T-helper 2 cell treated with Interferon-gamma antibody and Interleukin-4, amounts not matched to agents 5 μg/mL and 100 μg/mL, for 36 hours (primary cell): ENCODE data around the gene SLC35F1.

ENCODE experiments used
- DNase-seq: peaks from one replicate; pipeline ENCODE4 v3.0.0; 2021; ENCODE audit warnings: low spot score
- H3K27ac Mint-ChIP-seq: one replicate; pipeline ENCODE4 v1.8.0; 2021; ENCODE audit warnings: mild to moderate bottlenecking, mixed read lengths
- H3K27me3 Mint-ChIP-seq: one replicate; pipeline ENCODE4 v1.8.0; 2021; ENCODE audit warnings: low read depth, mixed read lengths
- H3K36me3 Mint-ChIP-seq: one replicate; pipeline ENCODE4 v1.8.0; 2021; ENCODE audit warnings: low read depth, mixed read lengths
- H3K4me1 Mint-ChIP-seq: one replicate; pipeline ENCODE4 v1.8.0; 2021; ENCODE audit warnings: low read depth, mixed read lengths
- H3K4me3 Mint-ChIP-seq: one replicate; pipeline ENCODE4 v1.8.0; 2022; ENCODE audit warnings: mild to moderate bottlenecking, moderate library complexity, mixed read lengths
- H3K9me3 Mint-ChIP-seq: one replicate; pipeline ENCODE4 v1.8.0; 2021; ENCODE audit warnings: mixed read lengths

SLC35F1 gene

GRCh38 chr6:118179048-118179447 lies 272.0 kb downstream of the SLC35F1 start:
- Mint-ChIP-seq H3K27ac (no peak overlapping the region), H3K9me3 (peaks cover 4% of the 10 kb centered on the region), H3K4me3 (no peak overlapping the region), H3K27me3 (no peaks in the 10 kb centered on the region), H3K4me1 (no peaks in the 10 kb centered on the region), H3K36me3 (no peaks in the 10 kb centered on the region)
- no peak for DNase-seq

- Mint-ChIP-seq H3K4me1 (peaks cover 8% of the 10 kb centered on the region), H3K27ac (peak overlapping the region; percentile 37), H3K27me3 (no peaks in the 10 kb centered on the region), H3K4me3 (peak overlapping the region; percentile 39), H3K9me3 (no peaks in the 10 kb centered on the region), H3K36me3 (no peaks in the 10 kb centered on the region)
- no peak for DNase-seq
These were observed 279.9 kb downstream of the SLC35F1 start for GRCh38 chr6:118186672-118187567.

- Mint-ChIP-seq H3K36me3 (no peaks in the 10 kb centered on the region), H3K9me3 (no peaks in the 10 kb centered on the region), H3K27me3 (no peaks in the 10 kb centered on the region), H3K4me1 (peaks cover 8% of the 10 kb centered on the region), H3K4me3 (peak overlapping the region; percentile 39), H3K27ac (peak overlapping the region; percentile 37)
- peak; percentile 12 for DNase-seq
These were observed 280.6 kb downstream of the SLC35F1 start for GRCh38 chr6:118187568-118188164.

- H3K4me1 Mint-ChIP-seq: peaks cover 8% of the 10 kb centered on the region
- H3K27me3 Mint-ChIP-seq: no peaks in the 10 kb centered on the region
- no peak overlapping the region for H3K4me3 Mint-ChIP-seq
- DNase-seq: no peak
- no peaks in the 10 kb centered on the region for H3K9me3 Mint-ChIP-seq
- no peaks in the 10 kb centered on the region for H3K36me3 Mint-ChIP-seq
- no peak overlapping the region for H3K27ac Mint-ChIP-seq
These were observed 281.5 kb downstream of the SLC35F1 start for GRCh38 chr6:118188561-118188960.

GRCh38 chr6:118197539-118197938 lies 290.5 kb downstream of the SLC35F1 start:
- no peaks in the 10 kb centered on the region for H3K36me3 Mint-ChIP-seq
- no peak overlapping the region for H3K4me3 Mint-ChIP-seq
- H3K4me1 Mint-ChIP-seq: no peaks in the 10 kb centered on the region
- no peak for DNase-seq
- no peaks in the 10 kb centered on the region for H3K9me3 Mint-ChIP-seq
- H3K27ac Mint-ChIP-seq: no peak overlapping the region
- peaks cover 2% of the 10 kb centered on the region for H3K27me3 Mint-ChIP-seq

- Mint-ChIP-seq H3K27ac (no peak overlapping the region), H3K4me3 (no peak overlapping the region), H3K27me3 (peaks cover 2% of the 10 kb centered on the region), H3K4me1 (no peaks in the 10 kb centered on the region), H3K9me3 (no peaks in the 10 kb centered on the region), H3K36me3 (no peaks in the 10 kb centered on the region)
- DNase-seq: no peak
These were observed 291.7 kb downstream of the SLC35F1 start for GRCh38 chr6:118198746-118199145.

GRCh38 chr6:118200160-118200559 lies 293.1 kb downstream of the SLC35F1 start:
- Mint-ChIP-seq H3K27me3 (peaks cover 2% of the 10 kb centered on the region), H3K27ac (no peak overlapping the region), H3K4me3 (no peak overlapping the region), H3K9me3 (no peaks in the 10 kb centered on the region), H3K36me3 (no peaks in the 10 kb centered on the region), H3K4me1 (no peaks in the 10 kb centered on the region)
- DNase-seq: no peak

GRCh38 chr6:118202517-118202916 lies 295.5 kb downstream of the SLC35F1 start:
- Mint-ChIP-seq H3K4me3 (no peak overlapping the region), H3K27me3 (no peaks in the 10 kb centered on the region), H3K4me1 (no peaks in the 10 kb centered on the region), H3K36me3 (no peaks in the 10 kb centered on the region), H3K27ac (no peak overlapping the region), H3K9me3 (no peaks in the 10 kb centered on the region)
- no peak for DNase-seq

- no peak overlapping the region for H3K4me3 Mint-ChIP-seq
- no peak overlapping the region for H3K27ac Mint-ChIP-seq
- peaks cover 3% of the 10 kb centered on the region for H3K27me3 Mint-ChIP-seq
- H3K4me1 Mint-ChIP-seq: no peaks in the 10 kb centered on the region
- H3K9me3 Mint-ChIP-seq: no peaks in the 10 kb centered on the region
- H3K36me3 Mint-ChIP-seq: no peaks in the 10 kb centered on the region
- no peak for DNase-seq
These were observed 296.5 kb downstream of the SLC35F1 start for GRCh38 chr6:118203545-118203944.

- Mint-ChIP-seq H3K36me3 (no peaks in the 10 kb centered on the region), H3K9me3 (no peaks in the 10 kb centered on the region), H3K27me3 (peaks cover 3% of the 10 kb centered on the region), H3K4me1 (no peaks in the 10 kb centered on the region), H3K27ac (no peak overlapping the region), H3K4me3 (no peak overlapping the region)
- no peak for DNase-seq
These were observed 299.2 kb downstream of the SLC35F1 start for GRCh38 chr6:118206221-118206620.

GRCh38 chr6:118207947-118208346 lies 300.9 kb downstream of the SLC35F1 start:
- no peak for DNase-seq
- H3K36me3 Mint-ChIP-seq: no peaks in the 10 kb centered on the region
- H3K27ac Mint-ChIP-seq: no peak overlapping the region
- H3K27me3 Mint-ChIP-seq: peaks cover 3% of the 10 kb centered on the region
- H3K4me1 Mint-ChIP-seq: no peaks in the 10 kb centered on the region
- no peaks in the 10 kb centered on the region for H3K9me3 Mint-ChIP-seq
- H3K4me3 Mint-ChIP-seq: no peak overlapping the region

GRCh38 chr6:118212451-118213173 lies 305.5 kb downstream of the SLC35F1 start:
- Mint-ChIP-seq H3K9me3 (no peaks in the 10 kb centered on the region), H3K27ac (no peak overlapping the region), H3K4me1 (no peaks in the 10 kb centered on the region), H3K36me3 (no peaks in the 10 kb centered on the region), H3K27me3 (peaks cover 3% of the 10 kb centered on the region), H3K4me3 (no peak overlapping the region)
- no peak for DNase-seq

GRCh38 chr6:118215269-118215668 lies 308.2 kb downstream of the SLC35F1 start:
- no peak overlapping the region for H3K27ac Mint-ChIP-seq
- H3K27me3 Mint-ChIP-seq: peaks cover 2% of the 10 kb centered on the region
- H3K4me3 Mint-ChIP-seq: no peak overlapping the region
- no peaks in the 10 kb centered on the region for H3K9me3 Mint-ChIP-seq
- H3K4me1 Mint-ChIP-seq: no peaks in the 10 kb centered on the region
- DNase-seq: no peak
- H3K36me3 Mint-ChIP-seq: no peaks in the 10 kb centered on the region

- H3K27me3 Mint-ChIP-seq: peaks cover 2% of the 10 kb centered on the region
- H3K27ac Mint-ChIP-seq: no peak overlapping the region
- no peak for DNase-seq
- H3K4me1 Mint-ChIP-seq: no peaks in the 10 kb centered on the region
- H3K4me3 Mint-ChIP-seq: no peak overlapping the region
- no peaks in the 10 kb centered on the region for H3K36me3 Mint-ChIP-seq
- H3K9me3 Mint-ChIP-seq: no peaks in the 10 kb centered on the region
These were observed 309.7 kb downstream of the SLC35F1 start for GRCh38 chr6:118216751-118217150.
